ENCODE results near the gene HCN2. TPM values are rescaled to one million over a fixed set of nuclear protein-coding genes. Genes with fewer than 3 reads are reported as not detected.
"Not testable (repeated sequence)": the region's sequence is repeated elsewhere in the genome, so short reads cannot be mapped to it uniquely, and the experiment has no call there.

Gene HCN2
- total RNA-seq, 4 donors from 2014 or later = 0.14 to 1.00 (median 0.64) TPM; not detected in 1

DNA sequence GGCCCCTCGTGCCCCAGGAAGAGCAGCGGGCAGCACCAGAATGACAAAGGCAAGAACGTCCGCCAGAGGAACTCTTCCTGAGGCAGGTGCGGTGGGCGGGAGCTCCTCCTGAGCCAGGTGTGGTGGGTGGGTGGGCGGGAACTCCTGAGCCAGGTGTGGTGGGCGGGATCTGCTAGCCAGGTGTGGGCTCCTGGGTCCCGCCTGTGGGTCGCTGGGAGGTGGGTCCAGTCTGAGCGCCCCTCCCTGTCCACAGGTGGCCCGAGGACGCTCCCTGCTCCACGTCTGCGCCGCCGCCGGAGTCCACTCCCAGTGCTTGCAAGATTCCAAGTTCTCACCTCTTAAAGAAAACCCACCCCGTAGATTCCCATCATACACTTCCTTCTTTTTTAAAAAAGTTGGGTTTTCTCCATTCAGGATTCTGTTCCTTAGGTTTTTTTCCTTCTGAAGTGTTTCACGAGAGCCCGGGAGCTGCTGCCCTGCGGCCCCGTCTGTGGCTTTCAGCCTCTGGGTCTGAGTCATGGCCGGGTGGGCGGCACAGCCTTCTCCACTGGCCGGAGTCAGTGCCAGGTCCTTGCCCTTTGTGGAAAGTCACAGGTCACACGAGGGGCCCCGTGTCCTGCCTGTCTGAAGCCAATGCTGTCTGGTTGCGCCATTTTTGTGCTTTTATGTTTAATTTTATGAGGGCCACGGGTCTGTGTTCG, 7.0 kb upstream of the HCN2 start:
- no peak for DNase-seq
- Histone ChIP-seq H3K36me3 (peaks cover 0 to 24% (median 11%) of the 10 kb centered on the region in 4 donors), H3K27ac (no peak overlapping the region), H3K4me1 (peaks cover 0 to under 1% (median 0%) of the 10 kb centered on the region in 4 donors), H3K4me3 (no peak overlapping the region), H3K27me3 (peaks cover 24% of the 10 kb centered on the region), H3K9me3 (no peaks in the 10 kb centered on the region)
- in situ Hi-C loops (cut with MboI; ENCODE audit: low pct_ligation_motif_present in 1 of 4, low pct_unique_long_range_greater_than_20kb in 1 of 4, low sequenced_read_pairs in 3 of 4) (no loop called here), intact Hi-C loops (cut with DNase I; ENCODE audit: low total_unique reads) (no loop called here)
- TF ChIP-seq POLR2A (IDR thresholded peaks at IDR 0.05) (no peak), EP300 (IDR thresholded peaks at IDR 0.05; ENCODE audit: low read depth) (no peak), POLR2AphosphoS5 (IDR thresholded peaks at IDR 0.05) (no peak), CTCF (IDR thresholded peaks at IDR 0.05) (no peak)
- WGBS, 2 donors (ENCODE audit: low coverage in 1 of 2) = 77 to 84% methylated on average over 7 to 24 of the region's 31 CpGs

DNA sequence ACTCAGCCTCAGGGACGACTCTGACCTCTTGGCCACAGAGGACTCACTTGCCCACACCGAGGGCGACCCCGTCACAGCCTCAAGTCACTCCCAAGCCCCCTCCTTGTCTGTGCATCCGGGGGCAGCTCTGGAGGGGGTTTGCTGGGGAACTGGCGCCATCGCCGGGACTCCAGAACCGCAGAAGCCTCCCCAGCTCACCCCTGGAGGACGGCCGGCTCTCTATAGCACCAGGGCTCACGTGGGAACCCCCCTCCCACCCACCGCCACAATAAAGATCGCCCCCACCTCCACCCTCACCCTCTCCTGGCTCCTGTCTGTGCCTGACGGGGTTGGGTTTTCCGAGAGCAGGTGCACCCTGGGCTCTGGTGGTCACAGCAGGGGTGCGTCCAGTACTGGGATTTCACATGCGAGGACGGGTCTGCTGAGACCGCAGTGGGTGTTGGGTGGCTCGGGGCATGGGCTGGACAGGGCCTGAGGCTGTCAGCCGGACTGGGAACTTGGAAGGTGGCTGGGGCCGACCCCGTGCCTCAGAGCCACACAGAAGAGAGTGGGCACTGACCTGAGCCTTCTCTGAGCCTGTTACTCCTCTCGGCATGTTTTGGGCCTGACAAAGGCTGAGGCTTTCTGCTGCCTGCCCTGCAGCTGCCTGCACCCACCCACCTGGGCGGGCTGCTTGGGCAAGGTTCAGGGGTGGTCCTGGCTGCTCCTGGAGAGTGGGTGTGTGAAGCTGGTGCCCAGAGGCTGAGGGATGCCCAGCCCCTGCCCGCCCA, 6.3 kb upstream of the HCN2 start:
- H3K27ac ChIP-seq = no peak overlapping the region
- H3K4me3 ChIP-seq = no peak overlapping the region
- H3K27me3 ChIP-seq = peaks cover 31% of the 10 kb centered on the region
- WGBS, 2 donors (ENCODE audit: low coverage in 1 of 2) = 84% methylated on average over 27 of the region's 27 CpGs; no CpG with 5 or more reads in 1 of the 2 donors
- peaks cover 0 to 24% (median 11%) of the 10 kb centered on the region in 4 donors for H3K36me3 ChIP-seq
- DNase-seq = no peak
- H3K4me1 ChIP-seq = peaks cover under 1 to 8% (median 6%) of the 10 kb centered on the region in 4 donors
- no peaks in the 10 kb centered on the region for H3K9me3 ChIP-seq
- in situ Hi-C loops (cut with MboI; ENCODE audit: low pct_ligation_motif_present in 1 of 4, low pct_unique_long_range_greater_than_20kb in 1 of 4, low sequenced_read_pairs in 3 of 4) (no loop called here), intact Hi-C loops (cut with DNase I; ENCODE audit: low total_unique reads) (no loop called here)
- TF ChIP-seq CTCF (IDR thresholded peaks at IDR 0.05) (no peak), POLR2AphosphoS5 (IDR thresholded peaks at IDR 0.05) (peak in 1 of 3 donors; percentile 5)

- H3K27ac ChIP-seq = no peak overlapping the region
- H3K4me1 ChIP-seq = peaks cover 3 to 13% (median 8%) of the 10 kb centered on the region in 4 donors
- peaks cover 36% of the 10 kb centered on the region for H3K27me3 ChIP-seq
- H3K36me3 ChIP-seq = peaks cover 0 to 24% (median 11%) of the 10 kb centered on the region in 4 donors
- no peak overlapping the region for H3K4me3 ChIP-seq
- TF ChIP-seq CTCF (IDR thresholded peaks at IDR 0.05) = no peak
- DNase-seq = no peak
- in situ Hi-C loops (cut with MboI; ENCODE audit: low pct_ligation_motif_present in 1 of 4, low pct_unique_long_range_greater_than_20kb in 1 of 4, low sequenced_read_pairs in 3 of 4) = no loop called here
- intact Hi-C loops (cut with DNase I; ENCODE audit: low total_unique reads) = no loop called here
- 74% methylated on average over 5 of the region's 5 CpGs; no CpG with 5 or more reads in 1 of the 2 donors for WGBS, 2 donors (ENCODE audit: low coverage in 1 of 2)
- H3K9me3 ChIP-seq = no peaks in the 10 kb centered on the region
These were observed 5.8 kb upstream of the HCN2 start for GRCh38 chr19:583968-584239.

GRCh38 chr19:584240-585001, 5.3 kb upstream of the HCN2 start:
- H3K9me3 ChIP-seq = no peaks in the 10 kb centered on the region
- H3K27me3 ChIP-seq = peaks cover 42% of the 10 kb centered on the region
- intact Hi-C loops (cut with DNase I; ENCODE audit: low total_unique reads) (no loop called here), in situ Hi-C loops (cut with MboI; ENCODE audit: low pct_ligation_motif_present in 1 of 4, low pct_unique_long_range_greater_than_20kb in 1 of 4, low sequenced_read_pairs in 3 of 4) (no loop called here)
- H3K4me3 ChIP-seq = no peak overlapping the region
- H3K36me3 ChIP-seq = peaks cover 0 to 24% (median 11%) of the 10 kb centered on the region in 4 donors
- peaks cover 7 to 18% (median 12%) of the 10 kb centered on the region in 4 donors for H3K4me1 ChIP-seq
- no peak overlapping the region for H3K27ac ChIP-seq
- DNase-seq = peak; percentile 45
- WGBS, 2 donors (ENCODE audit: low coverage in 1 of 2) = 23 to 48% methylated on average over 4 to 29 of the region's 38 CpGs
- peak; percentile 50 for TF ChIP-seq POLR2A (IDR thresholded peaks at IDR 0.05)
- TF ChIP-seq EP300 (IDR thresholded peaks at IDR 0.05; ENCODE audit: low read depth) = no peak
- TF ChIP-seq CTCF (IDR thresholded peaks at IDR 0.05) = peak; percentile 81 to 93 (median 85)
- peak in 2 of 3 donors; percentile 17 to 44 for TF ChIP-seq POLR2AphosphoS5 (IDR thresholded peaks at IDR 0.05)

- in situ Hi-C loops (cut with MboI; ENCODE audit: low pct_ligation_motif_present in 1 of 4, low pct_unique_long_range_greater_than_20kb in 1 of 4, low sequenced_read_pairs in 3 of 4); intact Hi-C loops (cut with DNase I; ENCODE audit: low total_unique reads); H3K9me3 ChIP-seq; H3K27ac ChIP-seq; H3K4me3 ChIP-seq; DNase-seq: not testable (repeated sequence)
- WGBS, 2 donors (ENCODE audit: low coverage in 1 of 2) = 84% methylated on average over 33 of the region's 34 CpGs; no CpG with 5 or more reads in 1 of the 2 donors
- Histone ChIP-seq H3K27me3 (peaks cover 43% of the 10 kb centered on the region), H3K4me1 (peaks cover 7 to 20% (median 13%) of the 10 kb centered on the region in 4 donors), H3K36me3 (peaks cover 0 to 24% (median 11%) of the 10 kb centered on the region in 4 donors)
These were observed 4.5 kb upstream of the HCN2 start for GRCh38 chr19:585146-585545.

Measured in transverse colon (tissue), 4 donors.